ENCODE results near the gene EDN1. TPM values are rescaled to one million over a fixed set of nuclear protein-coding genes. Genes with fewer than 3 reads are reported as not detected.

The EDN1 gene
- total and polyA plus RNA-seq, 2 of the 4 experiments (the other 2 are of a cell fraction) = 5.6 to 9.0 TPM

DNA sequence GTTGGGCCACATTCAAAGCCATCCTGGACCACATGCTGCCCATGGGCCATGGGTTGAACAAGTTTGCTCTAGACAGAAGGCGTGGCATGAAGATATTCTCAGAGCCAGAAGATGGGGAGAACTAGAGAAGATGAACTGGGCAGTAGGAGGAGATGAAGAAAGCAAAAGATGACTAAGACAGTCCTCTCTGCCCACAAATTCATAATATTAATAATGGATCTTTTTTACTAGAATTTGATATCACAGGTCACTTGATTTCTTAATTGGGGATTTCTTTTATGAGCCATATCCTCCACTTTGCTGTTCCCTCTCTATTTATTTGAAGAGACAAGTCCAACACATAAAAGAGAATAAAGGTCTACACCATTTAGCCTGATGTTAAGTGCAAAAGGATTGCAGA is 25.5 kb upstream of the EDN1 start:
- H4K20me1 ChIP-seq (ENCODE audit: insufficient read depth, low read length) = no peaks in the 10 kb centered on the region
- dilution Hi-C loops (cut with HindIII; ENCODE audit: low sequenced_read_pairs, unreplicated experiment) (no loop called here), in situ Hi-C loops (cut with MboI; ENCODE audit: low sequenced_read_pairs) (no loop called here), intact Hi-C loops (cut with micrococcal nuclease) (no loop called here)
- H3K9me1 ChIP-seq (ENCODE audit: insufficient read depth, low read length) = peaks cover 7% of the 10 kb centered on the region; the same call in 1 of the 2 replicates
- DNase-seq = no peak
- H2AK9ac ChIP-seq (replicated peaks; ENCODE audit: low read depth, low read length, poor library complexity) = no peak overlapping the region
- no peak overlapping the region for H3K27ac ChIP-seq (ENCODE audit: insufficient read depth, low read length)
- no peak overlapping the region for H4K5ac ChIP-seq (ENCODE audit: low read depth, low read length)
- H2BK15ac ChIP-seq (ENCODE audit: low read depth, low read length) = no peak overlapping the region
- H4K91ac ChIP-seq (ENCODE audit: insufficient read depth, low read depth, low read length) = no peak overlapping the region
- H4K8ac ChIP-seq (ENCODE audit: low read depth in 2 of 2, low read length in 2 of 2) = no peak overlapping the region
- H2AK5ac ChIP-seq (ENCODE audit: low read depth, low read length) = no peak overlapping the region
- no peak for ATAC-seq (ENCODE audit: low read depth)
- no peak overlapping the region for H2BK5ac ChIP-seq (ENCODE audit: low read depth, low read length, poor library complexity, severe bottlenecking)
- no peaks in the 10 kb centered on the region for H3K36me3 ChIP-seq (ENCODE audit: control insufficient read depth, insufficient read depth, low read length)
- no peak overlapping the region for H2BK20ac ChIP-seq (ENCODE audit: low read depth, low read length)
- H3K14ac ChIP-seq (replicated peaks; ENCODE audit: low read depth, low read length) = no peak overlapping the region
- no peak overlapping the region for H3K9ac ChIP-seq (ENCODE audit: low read depth, low read length)
- no peak overlapping the region for H2AFZ ChIP-seq (replicated peaks; ENCODE audit: low read length, poor library complexity)
- ChIA-PET POLR2A (ENCODE audit: unreplicated experiment) (no interaction called here), CTCF (interaction anchor here (0.6 kb wide), 1 partner anchor 253 kb away, joined by 3 read pairs; no protein-coding TSS in a partner anchor)
- H3K4me3 ChIP-seq (ENCODE audit: insufficient read depth, low read depth, low read length) = no peak overlapping the region
- no TSS peak for BruUV-seq (replicated peaks)
- H3K9me3 ChIP-seq (ENCODE audit: control insufficient read depth, insufficient read depth, low read length) = no peaks in the 10 kb centered on the region
- no CpG with 5 or more reads among the region's 1 CpG for WGBS, 2 experiments (ENCODE audit: extremely low coverage in 2 of 2, insufficient read length in 1 of 2)
- no peak overlapping the region for H3K56ac ChIP-seq (ENCODE audit: extremely low read depth, insufficient read depth, low read length)
- H3K4ac ChIP-seq (ENCODE audit: low read depth, low read length) = no peak overlapping the region
- H3K4me2 ChIP-seq (ENCODE audit: low read depth, low read length) = no peak overlapping the region
- H2BK120ac ChIP-seq (ENCODE audit: low read depth, low read length) = no peak overlapping the region
- peaks cover 1% of the 10 kb centered on the region; the same call in 1 of the 2 replicates for H3K4me1 ChIP-seq (ENCODE audit: control insufficient read depth, insufficient read depth, low read length)
- no peak for TF ChIP-seq CEBPB (IDR thresholded peaks at IDR 0.05; ENCODE audit: low read depth, low read length)
- TF ChIP-seq, protein P1, sequence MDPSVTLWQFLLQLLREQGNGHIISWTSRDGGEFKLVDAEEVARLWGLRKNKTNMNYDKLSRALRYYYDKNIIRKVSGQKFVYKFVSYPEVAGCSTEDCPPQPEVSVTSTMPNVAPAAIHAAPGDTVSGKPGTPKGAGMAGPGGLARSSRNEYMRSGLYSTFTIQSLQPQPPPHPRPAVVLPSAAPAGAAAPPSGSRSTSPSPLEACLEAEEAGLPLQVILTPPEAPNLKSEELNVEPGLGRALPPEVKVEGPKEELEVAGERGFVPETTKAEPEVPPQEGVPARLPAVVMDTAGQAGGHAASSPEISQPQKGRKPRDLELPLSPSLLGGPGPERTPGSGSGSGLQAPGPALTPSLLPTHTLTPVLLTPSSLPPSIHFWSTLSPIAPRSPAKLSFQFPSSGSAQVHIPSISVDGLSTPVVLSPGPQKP (IDR thresholded peaks at IDR 0.05; ENCODE audit: borderline replicate concordance, low read depth, low read length) = no peak
- TF ChIP-seq NFE2L2 (IDR thresholded peaks at IDR 0.05; ENCODE audit: low read depth, low read length) = no peak
- TF ChIP-seq SMC3 (IDR thresholded peaks at IDR 0.05; ENCODE audit: low read depth, low read length) = no peak
- no peak for TF ChIP-seq MAFK (IDR thresholded peaks at IDR 0.05; ENCODE audit: low read depth, low read length)
- no peak for TF ChIP-seq CTCF (conservative IDR thresholded peaks at IDR 0.05; ENCODE audit: low read depth, low read length)
- TF ChIP-seq BHLHE40 (IDR thresholded peaks at IDR 0.05; ENCODE audit: low read depth, low read length) = no peak
- no peak for TF ChIP-seq MXI1 (IDR thresholded peaks at IDR 0.05; ENCODE audit: borderline replicate concordance, low read depth, low read length)
- no peak for TF ChIP-seq RAD21 (IDR thresholded peaks at IDR 0.05; ENCODE audit: low read length)
- TF ChIP-seq CHD1 (IDR thresholded peaks at IDR 0.05; ENCODE audit: low read depth, low read length) = no peak
- TF ChIP-seq RCOR1 (IDR thresholded peaks at IDR 0.05; ENCODE audit: insufficient replicate concordance, low read length) = no peak
- no peaks in the 10 kb centered on the region for H3K27me3 ChIP-seq (ENCODE audit: control insufficient read depth, insufficient read depth, low read length)
- H3K79me1 ChIP-seq (ENCODE audit: low read depth in 1 of 2, low read length in 2 of 2) = no peaks in the 10 kb centered on the region
- no peak overlapping the region for H3K23ac ChIP-seq (ENCODE audit: low read depth, low read length)
- no peak overlapping the region for H3K18ac ChIP-seq (ENCODE audit: low read depth, low read length)

Measured in IMR-90 (cell line).